Measurements from ENCODE around the gene PHKB.
"Not testable (repeated sequence)": the region's sequence is repeated elsewhere in the genome, so short reads cannot be mapped to it uniquely, and the experiment has no call there.

The PHKB gene

DNA sequence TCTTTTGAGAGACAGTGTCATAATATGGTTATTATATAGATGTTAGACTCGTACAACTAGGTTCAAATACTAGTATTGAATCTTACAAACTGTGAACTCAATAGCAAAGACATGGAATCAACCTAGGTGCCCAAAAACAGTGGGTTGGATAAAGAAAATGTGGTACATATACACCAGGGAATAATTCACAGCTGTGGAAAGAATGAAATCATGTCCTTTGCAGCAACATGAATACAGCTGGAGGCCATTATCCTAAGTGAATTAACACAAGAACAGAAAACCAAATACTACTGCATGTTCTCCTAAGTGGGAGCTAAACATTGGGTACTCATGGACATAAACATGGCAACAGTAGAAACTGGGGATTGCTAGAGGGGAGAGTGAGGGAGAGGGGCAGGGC is 8.1 kb downstream of the PHKB start:
- in situ Hi-C loops (cut with MboI; ENCODE audit: low sequenced_read_pairs), result no loop called here

- in situ Hi-C loops (cut with MboI; ENCODE audit: low sequenced_read_pairs), result no loop called here
Measured at GRCh38 chr16:47470211-47470610, 9.1 kb downstream of the PHKB start.

DNA sequence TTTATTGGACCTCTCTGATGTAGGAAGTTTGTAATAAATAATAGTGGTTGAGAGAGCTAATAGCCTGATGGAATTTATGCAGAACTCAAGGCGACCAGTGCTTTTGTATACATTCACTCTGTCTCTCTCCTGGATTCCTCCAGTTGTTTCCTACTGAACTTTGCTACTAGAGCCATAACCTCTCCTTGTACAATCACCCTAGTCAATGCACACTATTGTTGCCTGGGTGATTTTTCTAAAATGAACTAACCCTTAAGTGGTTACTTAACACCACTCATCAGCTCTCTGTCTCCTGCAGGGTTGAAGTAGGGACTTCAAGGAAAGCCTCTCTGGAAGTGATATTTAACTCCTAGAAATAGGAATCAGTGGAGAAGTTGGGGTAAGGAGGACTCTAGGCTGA is 9.7 kb downstream of the PHKB start:
- in situ Hi-C loops (cut with MboI; ENCODE audit: low sequenced_read_pairs), result no loop called here

GRCh38 chr16:47473004-47473403 is 11.9 kb downstream of the PHKB start:
- in situ Hi-C loops (cut with MboI; ENCODE audit: low sequenced_read_pairs), result not testable (repeated sequence)

DNA sequence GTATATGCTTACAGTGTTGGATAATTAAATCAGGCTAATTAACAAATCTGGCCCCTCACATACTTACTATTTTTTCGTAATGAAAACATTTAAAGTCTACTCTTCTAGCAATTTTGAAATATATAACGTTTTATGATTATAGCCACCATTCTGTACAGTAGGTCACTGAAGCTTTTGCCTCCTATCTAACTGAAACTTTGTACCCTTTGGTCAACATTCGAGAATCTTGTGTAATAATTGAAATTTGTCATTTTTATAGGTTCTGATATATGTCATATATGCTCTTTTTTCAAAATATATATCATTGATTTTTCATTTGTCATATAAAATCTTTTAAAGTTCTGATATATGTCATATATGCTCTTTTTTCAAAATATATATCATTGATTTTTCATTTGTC is 12.7 kb downstream of the PHKB start:
- in situ Hi-C loops (cut with MboI; ENCODE audit: low sequenced_read_pairs), result no loop called here

- in situ Hi-C loops (cut with MboI; ENCODE audit: low sequenced_read_pairs), result no loop called here
Measured at GRCh38 chr16:47475786-47476185, 14.7 kb downstream of the PHKB start.

GRCh38 chr16:47476654-47477345 is 15.7 kb downstream of the PHKB start:
- in situ Hi-C loops (cut with MboI; ENCODE audit: low sequenced_read_pairs), result no loop called here

DNA sequence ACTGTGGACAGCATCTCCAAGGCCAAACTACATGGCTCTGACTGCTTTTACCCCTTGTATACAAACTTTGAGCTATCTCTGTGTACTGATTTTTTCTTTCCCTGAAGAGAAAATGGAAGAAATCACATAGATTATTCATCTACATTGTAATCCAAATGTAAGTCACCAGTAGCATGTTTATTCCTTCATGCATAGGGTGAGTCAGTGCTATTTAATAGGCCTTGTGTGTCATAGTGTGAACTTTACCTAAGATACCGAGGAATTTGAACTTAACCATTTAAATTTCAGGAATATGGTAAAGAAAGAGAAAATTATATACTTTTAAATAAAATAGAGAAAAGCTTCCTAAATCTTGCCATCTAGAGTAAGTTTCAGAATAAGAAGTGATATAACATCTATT is 16.5 kb downstream of the PHKB start:
- in situ Hi-C loops (cut with MboI; ENCODE audit: low sequenced_read_pairs), result no loop called here

GRCh38 chr16:47480410-47480809 is 19.3 kb downstream of the PHKB start:
- in situ Hi-C loops (cut with MboI; ENCODE audit: low sequenced_read_pairs), result no loop called here

GRCh38 chr16:47481698-47482374 is 20.7 kb downstream of the PHKB start:
- in situ Hi-C loops (cut with MboI; ENCODE audit: low sequenced_read_pairs), result no loop called here

GRCh38 chr16:47483616-47484015 is 22.5 kb downstream of the PHKB start:
- in situ Hi-C loops (cut with MboI; ENCODE audit: low sequenced_read_pairs), result no loop called here

GRCh38 chr16:47486856-47487255 is 25.7 kb downstream of the PHKB start:
- in situ Hi-C loops (cut with MboI; ENCODE audit: low sequenced_read_pairs), result no loop called here

- in situ Hi-C loops (cut with MboI; ENCODE audit: low sequenced_read_pairs), result no loop called here
Measured at GRCh38 chr16:47488051-47488450, 26.9 kb downstream of the PHKB start.

DNA sequence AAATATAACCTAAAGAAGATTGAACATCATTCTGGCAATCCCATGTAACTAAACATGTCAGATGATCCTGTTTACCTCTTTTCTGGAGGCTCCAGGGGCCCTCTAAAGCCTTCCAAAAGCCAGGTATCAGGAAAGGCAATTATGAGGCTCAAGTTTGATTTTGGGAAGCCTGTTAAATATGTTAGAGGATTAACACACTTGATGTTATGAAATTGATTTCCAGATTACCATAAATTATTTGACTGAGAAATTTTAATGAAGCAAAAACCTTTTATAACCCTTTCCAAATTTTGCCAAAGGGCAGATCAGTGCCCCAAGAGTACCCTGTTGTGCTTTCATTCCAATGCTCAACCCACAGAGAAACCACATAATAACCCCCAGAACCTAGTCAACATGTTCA is 29.3 kb downstream of the PHKB start:
- in situ Hi-C loops (cut with MboI; ENCODE audit: low sequenced_read_pairs), result no loop called here

DNA sequence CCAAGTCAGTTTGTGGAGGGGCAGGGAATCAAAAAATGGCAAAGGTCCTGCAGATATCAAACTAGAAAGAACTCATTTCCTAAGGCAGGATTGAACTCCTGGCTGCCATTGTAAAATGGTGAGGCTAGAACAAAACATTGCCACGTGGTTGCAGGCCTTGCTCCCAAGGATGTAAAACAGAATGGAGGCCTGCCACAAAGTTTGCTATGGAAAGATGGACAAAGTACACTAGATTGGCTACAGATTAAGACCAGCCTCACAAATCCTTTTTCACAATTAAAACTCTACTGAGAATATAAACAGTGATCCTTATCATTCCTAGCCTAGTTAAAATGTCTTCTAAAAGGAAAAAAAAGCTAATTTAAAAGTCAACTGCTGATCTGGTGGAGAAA is 30.9 kb downstream of the PHKB start:
- in situ Hi-C loops (cut with MboI; ENCODE audit: low sequenced_read_pairs), result no loop called here

DNA sequence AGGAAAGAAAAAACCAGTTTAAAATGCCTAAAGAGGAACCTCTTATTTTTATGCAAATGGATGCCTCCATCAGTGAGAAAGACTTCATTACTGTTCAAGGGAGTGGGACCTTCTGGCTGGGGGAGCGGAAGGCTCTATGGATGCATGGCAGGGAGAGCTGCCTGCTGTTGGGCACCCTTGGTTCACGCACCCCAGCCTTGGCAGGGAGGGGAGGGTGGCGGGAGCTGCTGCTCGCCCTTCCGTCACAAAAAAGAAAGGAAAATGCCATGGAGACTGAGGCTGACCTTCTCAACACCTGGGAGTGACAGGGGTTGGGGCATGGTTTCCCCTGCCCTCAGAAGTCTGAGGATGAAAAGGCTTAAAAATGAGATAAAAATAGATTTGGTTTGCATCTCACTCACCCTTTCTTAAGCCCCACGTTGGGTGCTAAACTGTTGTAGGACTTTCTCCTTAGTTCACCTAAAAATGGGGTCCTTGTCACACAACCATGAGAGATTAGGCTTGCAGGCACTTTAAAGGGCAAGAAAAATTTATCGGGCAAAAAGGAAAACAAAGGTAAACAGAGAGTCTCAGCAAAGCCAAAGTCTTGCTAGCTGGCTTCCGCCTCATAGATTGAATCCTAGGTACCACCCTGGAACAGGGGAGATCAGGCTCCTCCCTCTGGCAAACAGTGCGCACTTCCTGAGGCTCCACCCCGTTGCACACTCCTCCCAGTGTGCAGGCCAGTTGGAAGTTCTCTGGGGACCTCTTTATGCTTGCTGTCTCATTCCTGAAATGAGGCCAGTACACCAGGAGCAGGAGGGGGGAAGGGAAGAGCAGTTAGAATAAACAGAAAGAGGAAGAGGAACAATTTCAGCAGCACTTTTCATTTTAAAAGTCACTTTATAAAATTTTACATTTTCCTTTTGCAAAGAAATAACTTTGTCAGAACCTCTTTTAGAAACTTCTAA is 31.6 kb downstream of the PHKB start:
- in situ Hi-C loops (cut with MboI; ENCODE audit: low sequenced_read_pairs), result no loop called here

DNA sequence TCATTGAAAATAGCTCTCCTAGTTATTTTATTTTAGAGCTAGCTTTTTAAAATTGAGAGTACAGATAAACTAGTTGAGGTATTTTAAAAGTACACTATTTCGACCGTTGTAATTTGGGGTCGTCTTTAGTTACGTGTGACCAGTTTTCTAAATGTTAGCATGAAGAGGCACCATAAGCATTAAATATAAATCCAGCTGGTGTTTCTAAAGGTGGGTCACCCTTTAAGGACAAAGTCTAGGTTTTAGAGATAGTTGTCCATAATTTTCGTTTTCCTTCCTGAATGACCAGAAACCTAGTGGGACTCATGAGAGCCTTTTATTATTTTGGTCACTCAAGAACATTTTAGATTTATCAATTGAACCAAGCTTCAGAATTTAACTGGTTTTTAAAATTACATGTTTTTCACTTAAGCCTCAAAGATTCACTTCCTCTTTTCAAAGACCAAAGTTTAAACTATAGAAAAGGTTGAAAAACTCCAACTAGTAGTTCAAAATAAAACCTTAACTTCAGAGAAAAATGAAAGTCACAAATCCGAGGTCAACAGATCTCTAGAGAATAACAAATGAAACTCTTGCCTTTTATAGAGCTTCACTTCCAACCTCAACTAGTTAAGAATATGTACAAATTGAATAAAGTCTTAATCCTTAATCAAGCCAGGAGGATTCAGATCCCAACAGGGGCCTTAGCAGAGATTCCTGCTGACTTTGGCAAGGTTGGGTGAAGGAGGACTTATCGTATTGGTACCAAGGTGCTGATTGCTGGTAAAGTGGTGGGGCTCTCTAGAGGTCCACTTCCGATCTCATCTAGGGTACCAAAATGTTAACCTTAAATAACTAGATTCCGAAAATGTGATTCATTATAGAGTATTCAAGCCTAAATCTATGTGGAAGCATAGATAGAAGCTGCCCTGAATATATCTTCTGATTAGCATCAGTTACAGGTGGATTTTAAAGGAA is 32.5 kb downstream of the PHKB start:
- in situ Hi-C loops (cut with MboI; ENCODE audit: low sequenced_read_pairs), result no loop called here

DNA sequence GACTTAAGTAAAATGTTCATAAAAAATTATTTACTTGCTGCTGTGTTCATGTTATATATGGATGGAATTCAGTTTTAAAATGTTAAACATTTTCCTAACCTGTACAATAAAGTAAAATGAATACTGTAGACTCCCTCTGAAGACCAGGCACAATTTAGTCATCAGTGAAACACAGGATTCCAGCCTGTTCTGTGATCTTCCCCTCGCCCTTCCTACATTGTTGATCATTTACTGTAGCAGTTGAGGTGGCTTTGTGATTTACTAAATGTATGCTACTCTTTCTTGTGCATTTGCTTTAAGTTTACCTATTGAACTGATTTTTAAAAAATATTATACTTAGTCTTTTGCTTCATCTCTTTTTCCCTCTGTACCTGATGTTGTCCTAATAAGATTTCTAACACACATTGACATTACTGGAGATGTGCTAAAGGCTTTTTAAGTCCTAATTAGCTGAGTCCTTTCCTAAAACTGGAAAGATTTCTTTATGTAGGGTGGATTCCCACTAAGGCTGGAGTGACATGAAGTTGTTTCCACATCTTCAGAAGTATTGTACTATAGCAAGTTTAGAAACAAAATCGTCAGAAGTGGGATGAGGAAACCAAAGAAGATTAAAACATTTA is 38.1 kb downstream of the PHKB start:
- in situ Hi-C loops (cut with MboI; ENCODE audit: low sequenced_read_pairs), result no loop called here

- in situ Hi-C loops (cut with MboI; ENCODE audit: low sequenced_read_pairs), result no loop called here
Measured at GRCh38 chr16:47499700-47500264, 38.7 kb downstream of the PHKB start.

DNA sequence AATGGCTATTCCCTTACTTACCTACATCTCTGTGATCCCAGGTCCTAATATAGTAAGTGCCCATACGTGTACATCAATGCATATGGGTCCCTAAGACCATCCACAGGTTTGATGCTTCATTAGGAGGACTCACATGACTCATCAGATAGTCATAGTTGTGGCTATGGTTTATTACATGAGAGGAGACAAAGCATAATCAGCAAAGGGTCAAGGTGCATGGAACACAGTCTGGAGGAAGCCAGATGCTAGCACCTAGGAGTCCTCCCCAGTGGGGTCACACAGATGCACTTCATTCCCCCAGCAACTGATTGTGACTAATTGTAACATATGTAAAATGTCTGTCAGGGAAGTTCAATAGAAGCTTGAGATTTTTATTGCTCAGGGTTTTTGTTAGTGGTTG is 42.8 kb downstream of the PHKB start:
- in situ Hi-C loops (cut with MboI; ENCODE audit: low sequenced_read_pairs), result no loop called here

All from HL-60/S4 (cell line).